HL-60/S4 (cell line): ENCODE results near the gene SPART.
"Not testable (repeated sequence)": the region's sequence is repeated elsewhere in the genome, so short reads cannot be mapped to it uniquely, and the experiment has no call there.

ENCODE experiments used
- in situ Hi-C: fragments of 300-500 bp; cut with MboI; formaldehyde crosslinking; loops from 2 replicates; pipeline ENCODE4 v1.14.3; 2022; ENCODE audit warnings: low sequenced_read_pairs

SPART gene

DNA sequence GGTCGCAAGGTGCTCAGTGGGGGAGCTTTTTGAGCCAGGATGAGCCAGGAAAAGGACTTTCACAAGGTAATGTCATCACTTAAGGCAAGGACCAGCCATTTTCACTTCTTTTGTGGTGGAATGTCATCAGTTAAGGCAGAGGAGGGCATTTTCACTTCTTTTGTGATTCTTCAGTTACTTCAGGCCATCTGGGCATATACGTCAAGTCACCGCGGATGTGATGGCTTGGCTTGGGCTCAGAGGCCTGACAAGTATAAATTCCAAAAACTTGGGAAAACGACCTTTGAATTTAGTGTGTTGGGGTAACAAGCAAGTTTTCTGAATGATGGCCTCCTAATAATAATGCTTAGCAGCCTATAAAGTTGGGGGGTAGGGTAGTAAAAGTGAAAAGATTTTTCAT, 21.3 kb downstream of the SPART start:
- in situ Hi-C loops: loop anchor here (25.0 kb wide), 1 partner anchor 88 kb away; no protein-coding TSS in a partner anchor

DNA sequence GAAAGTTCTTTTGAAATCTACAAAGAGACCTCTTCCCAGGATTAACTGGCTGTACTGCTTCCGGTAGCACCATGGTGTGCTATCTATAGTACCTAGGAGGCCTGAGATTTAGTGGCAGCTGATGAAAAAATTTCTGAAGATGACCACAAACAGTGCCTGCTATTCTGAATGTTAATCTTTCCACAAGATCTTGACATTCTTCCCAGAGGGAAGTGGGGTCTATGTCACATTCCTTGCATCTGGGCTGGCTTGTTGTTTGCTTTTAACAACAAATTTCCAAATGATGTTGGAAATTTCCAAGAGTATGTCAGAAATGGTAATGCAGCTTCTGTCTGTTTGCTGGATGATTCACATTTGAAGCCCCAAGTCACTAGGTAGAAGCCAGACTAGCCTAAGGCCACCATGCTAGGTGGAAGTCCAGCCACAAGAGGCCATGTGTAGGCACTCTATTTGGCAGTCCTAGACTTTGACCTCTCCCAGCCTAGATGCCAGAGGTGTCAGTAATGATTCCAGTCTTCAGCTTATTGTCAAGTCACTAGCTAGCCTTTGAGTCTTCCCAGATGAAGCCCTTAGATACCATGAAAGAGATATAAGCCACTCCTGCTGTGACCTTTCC, 22.1 kb downstream of the SPART start:
- in situ Hi-C loops: no loop called here

DNA sequence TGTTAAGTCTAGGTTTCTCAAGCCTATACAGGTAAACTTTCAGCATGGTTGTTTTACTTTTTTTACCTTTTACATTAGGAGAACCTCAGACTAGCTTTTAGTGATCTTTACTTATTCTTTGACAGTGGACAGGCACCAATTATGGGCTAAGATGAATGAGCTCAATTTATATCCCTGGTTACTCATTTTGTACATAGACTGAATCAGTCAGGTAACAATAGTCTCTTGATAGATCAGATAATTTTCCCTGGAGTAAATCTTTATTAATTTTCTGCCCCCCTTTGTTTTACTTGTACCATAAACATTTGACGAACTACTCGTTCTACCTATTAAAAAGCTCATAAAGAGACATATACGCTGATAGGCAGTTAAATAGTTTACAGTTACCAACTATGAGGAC, 22.8 kb downstream of the SPART start:
- in situ Hi-C loops: no loop called here

DNA sequence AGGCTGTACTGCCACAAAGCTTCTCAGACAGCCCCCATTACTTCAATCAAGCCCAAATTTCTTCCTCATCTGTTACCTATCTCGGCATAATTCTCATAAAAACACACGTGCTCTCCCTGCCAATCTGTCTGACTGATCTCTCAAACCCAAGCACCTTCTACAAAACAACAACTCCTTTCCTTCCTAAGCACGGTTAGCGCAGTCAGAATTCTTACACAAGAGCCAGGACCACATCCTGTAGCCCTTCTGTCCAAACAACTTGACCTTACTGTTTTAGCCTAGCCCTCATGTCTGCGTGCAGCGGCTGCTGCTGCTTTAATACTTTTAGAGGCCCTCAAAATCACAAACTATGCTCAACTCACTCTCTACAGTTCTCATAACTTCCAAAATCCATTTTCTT, 26.4 kb downstream of the SPART start:
- in situ Hi-C loops: not testable (repeated sequence)

DNA sequence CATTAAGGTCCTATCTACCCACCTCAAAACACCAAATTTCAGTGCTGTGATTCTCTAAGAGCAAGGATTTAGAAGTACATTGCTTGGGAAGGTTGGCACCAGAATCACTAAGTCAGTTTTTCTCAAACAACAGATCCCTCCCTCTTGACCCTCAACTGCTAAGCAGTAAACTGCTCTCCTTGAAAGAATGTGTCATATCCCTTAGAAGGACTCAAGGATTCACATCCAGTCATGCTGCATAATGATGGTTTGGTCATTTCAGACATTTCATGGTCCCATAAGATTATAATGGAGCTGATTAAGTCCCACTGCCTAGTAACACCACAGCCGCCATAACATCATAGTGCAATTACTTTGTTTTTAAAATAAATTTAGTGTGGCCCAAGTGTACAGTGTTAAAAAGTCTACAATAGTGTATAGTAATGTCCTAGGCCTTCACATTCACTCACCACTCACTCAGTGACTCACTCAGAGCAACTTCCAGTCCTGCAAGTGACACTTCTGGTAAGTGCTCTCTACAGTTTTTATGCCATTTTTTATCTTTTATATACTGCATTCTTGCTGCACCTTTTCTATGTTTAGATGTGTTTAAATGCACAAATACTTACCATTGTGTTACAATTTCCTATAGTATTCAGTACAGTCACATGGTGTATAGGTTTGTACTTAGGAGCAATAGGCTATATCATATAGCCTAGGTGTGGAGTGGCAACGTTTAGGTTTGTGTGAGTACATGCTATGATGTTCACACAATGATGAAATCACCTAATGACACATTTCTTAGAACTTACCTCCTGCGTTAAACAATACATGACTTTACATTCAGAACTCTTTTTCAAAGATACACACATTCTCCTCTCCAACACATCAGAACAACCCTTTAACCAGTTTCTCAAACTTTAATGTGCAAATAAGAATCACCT, 32.9 kb downstream of the SPART start:
- in situ Hi-C loops: no loop called here

DNA sequence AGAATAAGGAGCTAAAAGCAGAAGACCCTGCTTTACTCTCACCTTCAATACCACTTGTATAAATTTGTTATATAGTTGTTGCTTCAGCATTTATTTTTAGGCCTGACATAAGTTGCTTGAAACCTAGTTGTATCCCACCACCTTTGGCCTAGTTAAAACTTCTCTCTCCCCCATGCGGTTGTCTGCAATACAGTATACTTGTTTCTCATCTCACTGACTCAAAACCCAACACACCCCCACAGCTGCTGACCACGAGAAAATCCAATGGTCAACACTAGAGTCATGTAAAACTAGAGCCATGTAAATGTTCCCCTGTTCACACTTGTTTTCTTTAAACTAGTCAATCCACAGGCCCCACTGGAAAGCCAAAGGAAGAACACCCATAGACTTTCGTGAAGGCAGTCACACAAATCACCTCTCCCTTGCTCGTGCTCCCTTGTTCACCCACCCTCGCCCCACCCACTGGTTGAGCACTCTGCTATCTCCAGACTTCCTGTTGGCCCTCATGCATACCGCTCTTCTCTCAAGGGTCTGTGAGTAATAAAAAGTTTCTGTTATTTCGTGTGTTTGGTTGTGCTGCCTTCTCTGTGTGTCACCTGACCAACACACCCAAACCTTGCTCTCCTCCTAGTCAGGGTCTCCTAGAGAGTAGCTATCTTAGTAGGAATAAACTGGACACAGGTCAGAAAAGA, 35.6 kb downstream of the SPART start:
- in situ Hi-C loops: no loop called here

DNA sequence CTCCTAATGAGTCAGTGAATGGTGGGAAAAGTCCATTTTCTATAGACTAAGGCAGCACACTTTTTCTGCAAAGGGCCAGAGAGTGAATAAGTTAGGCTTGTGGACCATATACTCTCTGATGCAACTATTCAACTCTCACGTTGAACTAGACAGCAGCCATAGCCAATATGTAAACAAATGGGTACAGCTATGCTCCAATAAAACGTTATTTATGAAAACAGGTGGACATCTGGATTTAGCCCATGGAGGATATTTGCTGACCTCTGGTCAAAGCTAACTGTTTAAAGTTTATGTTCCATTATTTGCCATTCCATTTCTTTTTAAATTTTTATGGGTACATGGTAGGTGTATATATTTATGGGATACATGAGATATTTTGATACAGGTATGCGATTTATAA, 43.9 kb downstream of the SPART start:
- in situ Hi-C loops: no loop called here

DNA sequence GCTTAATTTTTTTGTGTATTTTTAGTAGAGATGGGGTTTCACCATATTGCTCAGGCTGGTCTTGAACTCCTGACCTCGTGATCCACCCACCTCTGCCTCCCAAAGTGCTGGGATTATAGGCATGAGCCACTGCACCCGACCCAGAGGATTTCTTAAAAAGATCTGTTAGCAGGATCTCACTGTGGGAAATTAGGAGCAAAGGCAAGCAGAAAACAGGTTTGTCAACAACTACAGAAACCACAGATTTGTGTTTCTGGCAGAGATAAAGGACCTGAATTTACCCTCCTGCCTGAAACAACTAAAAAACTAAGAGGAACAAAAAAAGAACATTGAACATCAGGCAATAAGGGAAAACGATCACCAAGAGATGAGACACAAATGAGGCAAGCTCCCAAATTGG, 46.7 kb downstream of the SPART start:
- in situ Hi-C loops: not testable (repeated sequence)

DNA sequence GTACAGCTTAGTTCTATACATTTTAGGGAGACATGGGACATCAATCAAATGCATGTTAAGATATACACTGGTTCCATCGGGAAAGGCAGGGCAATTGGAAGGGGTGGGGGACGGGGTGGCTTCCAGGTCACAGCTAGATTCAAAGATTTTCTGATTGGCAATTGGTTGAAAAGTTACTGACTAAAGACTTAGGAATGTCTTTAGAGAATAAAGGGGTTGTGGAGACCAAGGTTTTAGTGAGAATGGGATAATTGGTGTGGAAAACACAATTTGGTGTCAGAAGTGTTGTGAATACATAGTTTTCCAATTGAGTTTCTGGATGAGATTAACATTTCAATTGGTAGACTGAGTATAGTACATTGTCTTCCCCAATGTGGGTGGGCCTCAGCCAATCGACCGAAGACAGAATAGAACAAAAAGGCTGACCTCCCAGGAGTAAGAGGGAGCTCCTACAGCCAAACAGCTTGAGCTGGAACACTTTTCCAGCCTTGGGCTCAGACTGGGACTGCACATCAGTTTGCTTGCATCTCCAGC, 47.6 kb downstream of the SPART start:
- in situ Hi-C loops: no loop called here

DNA sequence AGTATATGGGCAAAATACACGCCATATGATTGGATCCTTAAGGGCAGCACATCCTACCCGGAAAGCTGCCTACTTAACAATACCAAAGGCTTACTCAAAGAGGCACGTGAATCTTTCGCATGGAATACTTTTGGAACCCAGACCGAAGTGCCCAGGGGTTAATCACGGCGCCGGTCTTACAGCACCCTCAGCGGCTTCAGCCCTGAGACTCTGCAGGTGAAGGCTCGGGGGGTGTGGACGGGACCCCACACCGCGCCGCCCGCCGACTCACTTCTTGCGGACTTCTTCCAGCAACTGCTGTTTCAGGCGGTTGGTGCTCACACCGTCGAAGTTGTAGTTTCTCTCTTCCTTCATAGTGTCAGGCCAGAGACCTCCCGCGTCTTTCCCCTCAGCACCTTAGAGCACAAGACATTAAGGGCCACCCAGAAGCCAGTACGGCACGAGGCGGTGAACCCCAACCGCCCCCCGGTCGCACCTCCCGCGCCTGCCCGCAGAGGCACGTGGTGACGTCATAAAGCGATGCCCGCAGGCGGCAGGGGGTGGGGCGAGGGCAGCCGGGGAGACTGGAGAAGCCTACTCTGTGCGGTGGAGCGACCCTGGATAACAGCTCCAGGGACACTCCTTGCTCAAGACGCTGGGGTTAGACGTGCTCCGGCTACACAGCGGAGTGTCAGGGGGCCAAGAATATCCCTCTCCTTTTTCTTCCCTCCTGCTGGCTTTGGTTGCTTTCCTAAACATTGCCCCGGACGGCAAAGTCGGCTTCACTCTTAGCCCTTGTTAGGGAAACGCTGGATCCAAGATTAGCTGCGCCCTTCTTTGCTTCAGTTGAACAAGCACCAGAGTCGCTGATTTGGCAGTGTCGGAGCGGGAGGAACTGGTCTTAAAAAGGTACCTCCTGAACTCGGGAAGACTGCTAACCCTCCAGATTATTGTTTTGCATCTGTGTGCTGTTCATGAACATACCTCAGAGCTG, 48.5 kb downstream of the SPART start, which contains the start of gene CCDC169:
Gene CCDC169 (minus strand): TSS at position 449 of the 973 bp plus-strand sequence. CDS start 95 bp downstream, at position 354.
- in situ Hi-C loops: no loop called here

DNA sequence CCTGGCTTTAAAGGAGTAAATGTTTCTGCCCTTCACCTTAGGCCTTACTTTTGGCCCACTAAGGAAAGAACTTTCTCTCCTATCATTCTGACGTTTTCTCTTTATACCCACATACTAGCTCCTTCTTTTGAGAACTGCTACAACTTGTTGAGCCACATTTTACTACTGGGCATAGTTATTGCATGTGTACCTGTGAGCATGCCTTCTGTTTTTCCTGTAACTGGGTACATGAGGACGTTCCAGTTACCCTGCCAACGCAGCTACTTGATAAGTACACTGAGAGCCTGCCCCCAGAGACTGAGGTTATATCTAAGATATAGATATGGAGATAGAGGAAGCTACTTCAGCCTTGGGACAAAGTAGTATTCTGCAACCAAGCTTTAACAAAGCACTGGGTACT, 52.1 kb downstream of the SPART start:
- in situ Hi-C loops: no loop called here

DNA sequence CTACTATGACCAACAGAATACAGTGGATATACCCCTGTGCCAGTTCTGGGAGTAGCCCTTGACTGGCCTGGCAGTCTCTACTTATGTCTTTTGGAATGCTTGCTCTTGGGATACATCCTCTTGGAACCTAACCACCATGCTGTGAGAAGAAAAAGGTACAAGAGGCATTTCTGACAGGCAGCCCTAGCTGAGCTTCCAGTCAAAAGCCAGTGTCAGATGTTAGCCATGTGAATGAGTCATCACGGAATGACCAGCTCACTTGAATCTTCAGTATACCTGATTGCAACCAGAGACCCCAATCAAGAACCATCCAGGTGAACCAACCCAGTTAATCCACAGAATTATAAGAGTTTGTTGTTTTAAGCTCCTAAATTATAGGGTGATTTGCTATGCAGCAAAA, 52.7 kb downstream of the SPART start:
- in situ Hi-C loops: no loop called here

DNA sequence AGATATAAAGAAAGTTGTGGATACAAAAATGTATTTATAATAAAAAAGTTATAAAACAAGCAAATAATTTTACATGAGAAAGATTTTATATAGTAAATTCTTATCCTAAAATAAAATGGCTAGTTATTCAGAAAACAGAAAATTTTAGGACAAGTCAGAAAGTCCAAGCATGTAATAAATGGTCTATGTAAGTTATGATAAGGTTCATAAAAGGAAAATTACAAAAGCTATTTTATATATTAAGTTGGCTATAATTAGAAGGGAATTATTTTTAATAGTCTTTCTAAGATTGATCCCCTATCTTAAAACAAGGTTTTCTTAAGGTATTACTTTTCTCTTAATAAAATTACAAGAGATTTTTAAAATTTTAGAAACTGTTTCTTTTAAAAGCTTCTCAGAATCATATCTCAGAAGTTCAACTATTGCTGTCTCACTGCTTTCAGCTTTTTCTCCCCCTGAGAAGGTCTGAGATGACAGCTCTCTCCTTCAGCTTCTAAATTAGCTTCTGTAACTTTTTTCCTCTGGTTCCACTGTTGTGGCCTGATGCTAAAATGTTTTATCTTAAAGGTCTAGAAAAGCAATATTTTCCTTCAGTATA, 57.3 kb downstream of the SPART start:
- in situ Hi-C loops: no loop called here

DNA sequence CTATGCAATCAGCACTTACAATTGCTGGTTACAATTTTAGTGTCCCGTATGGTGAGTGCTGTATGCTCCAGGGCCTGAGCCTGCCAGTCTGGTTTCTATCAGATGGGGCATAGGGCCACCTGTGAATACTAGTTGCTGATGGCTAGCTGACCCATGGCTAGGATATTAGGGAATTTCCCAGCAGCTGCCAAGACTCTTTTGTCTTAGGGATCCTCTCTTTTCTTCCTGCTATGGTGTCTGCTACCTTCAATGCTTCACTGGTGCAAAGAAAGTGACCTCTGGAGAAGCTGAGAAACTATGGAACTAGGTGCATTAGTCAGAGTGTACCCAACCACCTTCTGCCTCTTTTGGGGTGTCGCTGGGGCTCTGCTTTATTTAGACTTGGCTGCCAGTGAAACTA, 60.2 kb downstream of the SPART start:
- in situ Hi-C loops: no loop called here

DNA sequence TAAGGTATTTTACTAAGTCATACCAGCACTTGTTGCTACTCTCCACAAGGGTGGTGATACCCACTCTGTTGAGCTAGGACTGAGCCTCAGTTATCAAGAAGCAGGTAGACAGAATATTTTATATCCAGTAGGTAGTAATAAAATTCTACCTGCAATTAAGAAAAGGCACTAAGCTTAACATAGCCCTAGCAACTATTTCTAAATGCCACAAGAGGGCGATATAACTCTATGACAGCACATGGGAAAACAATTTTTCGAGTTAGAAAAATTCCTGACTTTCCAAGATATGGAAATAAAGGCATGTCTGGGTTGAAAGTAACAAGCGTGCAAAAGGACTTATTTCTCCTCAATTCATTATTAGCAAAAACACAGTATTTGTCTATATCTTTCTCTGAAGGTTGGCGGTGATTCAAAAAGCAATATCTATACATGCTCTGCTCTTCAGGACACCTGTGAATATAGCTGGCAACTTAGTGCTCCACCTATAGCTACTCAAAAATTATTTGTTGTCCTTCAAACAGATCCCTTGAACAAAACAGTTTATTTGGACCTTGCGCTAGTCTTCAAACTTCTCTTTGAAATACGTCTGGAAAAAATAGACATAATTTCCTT, 63.3 kb downstream of the SPART start:
- in situ Hi-C loops: no loop called here

DNA sequence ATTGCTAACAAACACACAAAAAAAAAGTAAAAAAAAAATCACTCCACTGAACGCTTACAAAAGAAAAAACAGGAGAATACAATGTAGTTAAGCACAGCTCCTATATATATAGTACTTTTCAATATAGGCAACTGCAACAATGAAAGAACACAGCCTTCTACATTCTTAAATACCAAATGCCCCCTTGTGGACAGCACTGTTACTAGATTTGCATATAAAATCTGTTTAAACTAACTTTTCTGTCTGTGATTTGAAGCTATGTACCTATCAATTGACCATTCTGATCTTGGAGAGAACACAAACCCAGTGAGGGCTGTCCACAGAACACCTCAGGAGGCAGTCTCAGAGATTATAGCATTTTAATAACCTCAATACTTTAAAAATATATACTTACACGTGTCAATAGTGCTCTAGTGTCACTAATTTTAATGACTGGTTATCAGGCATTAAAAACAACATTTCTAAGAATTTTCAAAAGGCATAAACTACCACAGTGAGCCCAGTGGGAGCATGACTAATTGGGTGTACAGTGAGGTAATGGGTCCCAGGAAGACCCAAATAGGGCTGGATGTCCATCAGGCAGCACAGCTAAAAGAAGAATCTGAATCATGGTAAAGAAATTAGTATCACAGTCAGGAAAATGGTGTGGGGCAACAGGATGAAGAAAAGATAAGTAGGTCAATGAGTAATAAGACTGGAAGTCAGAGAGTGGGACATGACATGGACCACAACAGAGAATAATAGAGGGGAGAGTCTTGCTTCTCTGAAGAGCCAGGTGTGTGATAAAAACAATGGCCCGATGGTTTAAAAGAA, 70.8 kb downstream of the SPART start:
- in situ Hi-C loops: no loop called here

DNA sequence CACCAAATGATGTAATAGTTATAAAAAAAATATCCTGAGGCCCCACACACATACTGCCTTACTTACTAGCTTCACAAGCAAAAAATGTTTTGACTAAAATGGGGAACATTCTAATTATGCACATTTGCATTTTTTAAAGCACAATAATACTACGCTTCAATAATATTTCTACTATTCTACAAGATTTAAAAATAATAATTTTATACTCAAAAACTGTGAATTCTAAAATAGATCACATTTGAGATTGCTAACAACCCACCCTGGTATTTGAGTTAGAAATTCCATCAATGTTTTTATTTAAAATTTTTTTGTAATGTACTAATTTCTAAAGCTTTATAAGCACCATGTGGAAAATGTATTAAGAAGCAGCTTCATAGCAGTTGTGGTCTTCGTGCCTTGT, 72.8 kb downstream of the SPART start:
- in situ Hi-C loops: no loop called here

DNA sequence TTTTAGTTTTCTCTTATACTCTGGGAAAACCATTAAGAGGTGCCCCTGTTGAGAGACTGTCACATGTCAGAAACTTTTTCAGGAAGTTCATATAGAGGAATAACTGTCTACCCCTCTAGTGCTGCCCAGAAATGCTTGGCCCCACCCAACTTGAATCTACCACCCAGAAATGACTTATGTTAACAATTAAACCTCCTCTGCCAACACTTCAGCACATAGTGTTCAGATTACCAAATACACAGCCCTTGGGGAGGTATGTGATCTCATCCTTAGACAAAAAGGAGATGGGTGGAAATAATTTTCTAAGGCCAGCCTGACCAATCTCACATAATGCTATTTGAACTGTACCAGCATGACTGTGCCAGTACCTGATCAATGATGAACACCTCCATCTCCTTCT, 84.2 kb downstream of the SPART start:
- in situ Hi-C loops: no loop called here

DNA sequence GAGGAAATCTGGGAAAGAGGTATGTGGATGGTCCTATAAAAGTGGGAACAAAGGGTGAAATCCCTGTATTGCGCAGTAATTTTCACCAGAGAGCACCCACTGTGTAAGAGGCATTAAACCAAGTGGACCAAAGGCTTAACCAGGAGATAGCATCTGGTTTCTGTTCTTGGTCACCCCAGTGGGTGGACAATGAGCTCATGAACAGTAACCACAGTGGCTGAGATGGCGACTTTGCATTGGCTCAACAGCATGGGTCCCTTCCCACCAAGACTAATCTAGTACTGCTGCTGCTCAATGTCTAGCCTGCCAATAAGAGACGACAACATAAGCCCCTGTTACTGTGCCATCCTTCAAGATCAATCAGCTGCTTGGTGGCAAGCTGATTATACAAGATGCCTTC, 85.2 kb downstream of the SPART start:
- in situ Hi-C loops: no loop called here
